ENCODE results near the gene P4HA2. TPM values are rescaled to one million over a fixed set of nuclear protein-coding genes. Genes with fewer than 3 reads are reported as not detected.

P4HA2 gene
- total RNA-seq, 1 experiment from 2014 or later, result 43.6 TPM

GRCh38 chr5:132268769-132269551 lies 41.3 kb upstream of the P4HA2 start:
- peaks cover 27% of the 10 kb centered on the region for H3K4me1 ChIP-seq (ENCODE audit: insufficient read depth, low read length)
- CTCF ChIA-PET, result interaction anchor here (0.5 to 0.7 kb wide), 2 partner anchors 8 to 25 kb away, joined by 3 to 7 read pairs; partner anchors contain the start of gene SLC22A4
- no peak overlapping the region for H3K9ac ChIP-seq (ENCODE audit: low read length)
- H3K36me3 ChIP-seq (ENCODE audit: low read depth, low read length), result 0 out of 2 replicates have a peak, but pooled peaks cover 5% of the 10 kb centered on the region
- H3K9me3 ChIP-seq (ENCODE audit: low read length), result no peaks in the 10 kb centered on the region
- no peak for TF ChIP-seq CTCF (conservative IDR thresholded peaks at IDR 0.05; ENCODE audit: low read depth, low read length)
- no peak for TF ChIP-seq EZH2phosphoT487 (IDR thresholded peaks at IDR 0.05; ENCODE audit: borderline replicate concordance, low read length)
- TF ChIP-seq EZH2 (IDR thresholded peaks at IDR 0.05; ENCODE audit: low read length, unreplicated experiment), result no peak
- no peaks in the 10 kb centered on the region for H3K9me2 ChIP-seq (replicated peaks; ENCODE audit: low read length)
- BruUV-seq (replicated peaks), result no TSS peak
- H3K4me3 ChIP-seq (ENCODE audit: low read length), result no peak overlapping the region
- POLR2A ChIA-PET (ENCODE audit: unreplicated experiment), result no interaction called here
- H4K20me1 ChIP-seq (ENCODE audit: low read length), result no peaks in the 10 kb centered on the region
- intact Hi-C loops (cut with micrococcal nuclease), result no loop called here
- DNase-seq, result no peak
- H3K27ac ChIP-seq (ENCODE audit: low read length), result no peak overlapping the region
- no peaks in the 10 kb centered on the region for H3F3A ChIP-seq (ENCODE audit: low read length, unreplicated experiment)
- no peak overlapping the region for H3K4me2 ChIP-seq (ENCODE audit: low read length)
- H3K27me3 ChIP-seq (ENCODE audit: low read length), result no peaks in the 10 kb centered on the region
- no peak for ATAC-seq
- H2AFZ ChIP-seq (ENCODE audit: low read length), result no peak overlapping the region
- H3K79me2 ChIP-seq (ENCODE audit: low read length), result no peaks in the 10 kb centered on the region

GRCh38 chr5:132267931-132268768 lies 40.5 kb upstream of the P4HA2 start:
- ChIA-PET CTCF (interaction anchor here (0.5 kb wide), 1 partner anchor 26 kb away, joined by 7 read pairs; the partner anchor contains the start of gene SLC22A4), POLR2A (ENCODE audit: unreplicated experiment) (no interaction called here)
- Histone ChIP-seq H3K27ac (ENCODE audit: low read length) (no peak overlapping the region), H2AFZ (ENCODE audit: low read length) (no peak overlapping the region), H3K36me3 (ENCODE audit: low read depth, low read length) (0 out of 2 replicates have a peak, but pooled peaks cover 5% of the 10 kb centered on the region), H3K4me1 (ENCODE audit: insufficient read depth, low read length) (peaks cover 35% of the 10 kb centered on the region), H3K4me2 (ENCODE audit: low read length) (no peak overlapping the region), H3K4me3 (ENCODE audit: low read length) (no peak overlapping the region), H3K79me2 (ENCODE audit: low read length) (no peaks in the 10 kb centered on the region), H3K9me3 (ENCODE audit: low read length) (no peaks in the 10 kb centered on the region), H4K20me1 (ENCODE audit: low read length) (no peaks in the 10 kb centered on the region), H3K9me2 (replicated peaks; ENCODE audit: low read length) (no peaks in the 10 kb centered on the region), H3F3A (ENCODE audit: low read length, unreplicated experiment) (no peaks in the 10 kb centered on the region), H3K27me3 (ENCODE audit: low read length) (no peaks in the 10 kb centered on the region), H3K9ac (ENCODE audit: low read length) (no peak overlapping the region)
- intact Hi-C loops (cut with micrococcal nuclease), result no loop called here
- BruUV-seq (replicated peaks), result no TSS peak
- TF ChIP-seq CTCF (conservative IDR thresholded peaks at IDR 0.05; ENCODE audit: low read depth, low read length), result no peak
- TF ChIP-seq EZH2 (IDR thresholded peaks at IDR 0.05; ENCODE audit: low read length, unreplicated experiment), result no peak
- TF ChIP-seq EZH2phosphoT487 (IDR thresholded peaks at IDR 0.05; ENCODE audit: borderline replicate concordance, low read length), result no peak
- ATAC-seq (no peak), DNase-seq (no peak)
